Neuronal stem cell (in vitro differentiated cells): ENCODE measurements around the gene C7.

Source experiments
- DNase-seq: peaks from one replicate; pipeline ENCODE4 v3.0.0-alpha.2; 2013; ENCODE audit warnings: low spot score
- H2AFZ ChIP-seq: one replicate; pipeline ENCODE4 v1.6.1; 2013; ENCODE audit warnings: mild to moderate bottlenecking, low read length, inconsistent platforms
- H2AK5ac ChIP-seq: 2 replicates; pipeline ENCODE4 v1.6.1; 2013; ENCODE audit warnings: low read depth, mild to moderate bottlenecking, inconsistent platforms, low read length, moderate library complexity, mixed read lengths
- H2BK120ac ChIP-seq: 2 replicates; pipeline ENCODE4 v1.6.1; 2013; ENCODE audit warnings: low read depth, mild to moderate bottlenecking, inconsistent platforms, low read length, moderate library complexity, mixed read lengths
- H2BK12ac ChIP-seq: one replicate; pipeline ENCODE4 v1.6.1; 2013; ENCODE audit warnings: low read length, inconsistent platforms
- H2BK15ac ChIP-seq: 2 replicates; pipeline ENCODE4 v1.6.1; 2013; ENCODE audit warnings: mild to moderate bottlenecking, low read length, inconsistent platforms, mixed read lengths
- H2BK5ac ChIP-seq: one replicate; pipeline ENCODE4 v1.6.1; 2013; ENCODE audit warnings: inconsistent platforms, mild to moderate bottlenecking, low read length, moderate library complexity
- H3K14ac ChIP-seq: one replicate; pipeline ENCODE4 v1.6.1; 2013; ENCODE audit warnings: low read length, inconsistent platforms
- H3K18ac ChIP-seq: 2 replicates; pipeline ENCODE4 v1.6.1; 2013; ENCODE audit warnings: low read length, inconsistent platforms
- H3K23ac ChIP-seq: 2 replicates; pipeline ENCODE4 v1.6.1; 2013; ENCODE audit warnings: low read depth, mild to moderate bottlenecking, mixed read lengths, low read length, inconsistent platforms; ENCODE audit not compliant: poor library complexity
- H3K27ac ChIP-seq: replicated peaks from 3 replicates; pipeline ENCODE4 v1.5.1; 2013; ENCODE audit warnings: low read length, inconsistent platforms
- H3K27me3 ChIP-seq, 3 experiments: 2 replicates each; pipeline ENCODE4 v1.6.1; 2013; ENCODE audit warnings: low read length in 3 of 3, mild to moderate bottlenecking in 2 of 3, inconsistent platforms in 1 of 3, low read depth in 1 of 3, mixed read lengths in 1 of 3, moderate library complexity in 1 of 3; ENCODE audit not compliant: control insufficient read depth in 3 of 3, insufficient read depth in 3 of 3
- H3K36me3 ChIP-seq, 2 donors: replicated peaks in 1 of 2; 2 replicates each; pipeline ENCODE4 v1.6.1; 2013; ENCODE audit warnings: low read length in 2 of 2; ENCODE audit not compliant: control insufficient read depth in 2 of 2, insufficient read depth in 2 of 2
- H3K4ac ChIP-seq: 2 replicates; pipeline ENCODE4 v1.6.1; 2013; ENCODE audit warnings: inconsistent platforms, mild to moderate bottlenecking, low read length, moderate library complexity
- H3K4me1 ChIP-seq, 2 donors: 1 replicate in 1 of 2; 2 replicates in 1 of 2; pipeline ENCODE4 v1.6.1; 2013; ENCODE audit warnings: low read length in 2 of 2, low read depth in 1 of 2; ENCODE audit not compliant: control insufficient read depth in 2 of 2, insufficient read depth in 1 of 2
- H3K4me2 ChIP-seq: one replicate; pipeline ENCODE4 v1.6.1; 2013; ENCODE audit warnings: mild to moderate bottlenecking, low read length, inconsistent platforms; ENCODE audit not compliant: insufficient read depth, poor library complexity, severe bottlenecking
- H3K4me3 ChIP-seq, 2 donors: 2 replicates each; pipeline ENCODE4 v1.5.1; 2013; ENCODE audit warnings: low read length in 2 of 2, mild to moderate bottlenecking in 2 of 2, inconsistent platforms in 1 of 2, moderate library complexity in 1 of 2
- H3K79me1 ChIP-seq: one replicate; pipeline ENCODE4 v1.6.1; 2013; ENCODE audit warnings: low read depth, mild to moderate bottlenecking, inconsistent platforms, low read length, moderate library complexity
- H3K9ac ChIP-seq: one replicate; pipeline ENCODE4 v1.6.1; 2013; ENCODE audit warnings: mild to moderate bottlenecking, low read depth, low read length, inconsistent platforms; ENCODE audit not compliant: poor library complexity
- H3K9me3 ChIP-seq, 2 donors: replicated peaks in 1 of 2; 2 replicates each; pipeline versions ENCODE3 to v1.6.1; 2013; ENCODE audit warnings: low read length in 2 of 2, mild to moderate bottlenecking in 2 of 2, inconsistent platforms in 1 of 2, low read depth in 1 of 2, mixed read lengths in 1 of 2, moderate library complexity in 1 of 2; ENCODE audit not compliant: control insufficient read depth in 2 of 2, insufficient read depth in 1 of 2
- H4K8ac ChIP-seq: one replicate; pipeline ENCODE4 v1.6.1; 2013; ENCODE audit warnings: low read depth, mild to moderate bottlenecking, inconsistent platforms, low read length, moderate library complexity
- H4K91ac ChIP-seq: one replicate; pipeline ENCODE4 v1.6.1; 2013; ENCODE audit warnings: low read length, low read depth, mild to moderate bottlenecking, inconsistent platforms; ENCODE audit not compliant: poor library complexity
- WGBS, 2 donors: extraction: QIAGEN DNeasy Blood & Tissue Kit; methylation state at CpG; one replicate each; pipeline ENCODE4 v1.1.7; 2013; ENCODE audit warnings: missing lambda C conversion rate in 2 of 2, mixed read lengths in 1 of 2; ENCODE audit not compliant: insufficient read length in 2 of 2, insufficient replicate concordance in 1 of 2; ENCODE audit errors: extremely low coverage in 2 of 2; 5-methylcytosine and 5-hydroxymethylcytosine counted together

The C7 gene

GRCh38 chr5:40915341-40915926, 6.1 kb downstream of the C7 start:
- no peak overlapping the region for H2BK12ac ChIP-seq
- no peak overlapping the region for H3K4me2 ChIP-seq
- no peaks in the 10 kb centered on the region for H3K9me3 ChIP-seq
- no peak for DNase-seq
- no peak overlapping the region for H3K27ac ChIP-seq
- no peaks in the 10 kb centered on the region for H3K36me3 ChIP-seq
- H4K8ac ChIP-seq, result no peak overlapping the region
- H2AK5ac ChIP-seq, result no peak overlapping the region
- H2BK120ac ChIP-seq, result no peak overlapping the region
- no peak overlapping the region for H2AFZ ChIP-seq
- no peak overlapping the region for H3K9ac ChIP-seq
- H2BK15ac ChIP-seq, result no peak overlapping the region
- H4K91ac ChIP-seq, result no peak overlapping the region
- no peak overlapping the region for H3K4ac ChIP-seq
- no peaks in the 10 kb centered on the region for H3K27me3 ChIP-seq
- H3K4me1 ChIP-seq, result no peaks in the 10 kb centered on the region
- H3K14ac ChIP-seq, result no peak overlapping the region
- no CpG with 5 or more reads among the region's 3 CpGs for WGBS, 2 donors
- no peak overlapping the region for H2BK5ac ChIP-seq
- H3K23ac ChIP-seq, result no peak overlapping the region
- H3K18ac ChIP-seq, result no peak overlapping the region
- H3K4me3 ChIP-seq, result no peak overlapping the region
- H3K79me1 ChIP-seq, result no peaks in the 10 kb centered on the region

GRCh38 chr5:40916226-40916625, 6.9 kb downstream of the C7 start:
- Histone ChIP-seq H3K79me1 (no peaks in the 10 kb centered on the region), H3K9ac (no peak overlapping the region), H2BK12ac (no peak overlapping the region), H3K27ac (no peak overlapping the region), H4K8ac (no peak overlapping the region), H2BK15ac (no peak overlapping the region), H2AK5ac (no peak overlapping the region), H3K23ac (no peak overlapping the region), H3K18ac (no peak overlapping the region), H3K36me3 (no peaks in the 10 kb centered on the region), H3K14ac (no peak overlapping the region), H3K4me1 (no peaks in the 10 kb centered on the region), H3K4me3 (no peak overlapping the region), H2BK5ac (no peak overlapping the region), H3K4ac (no peak overlapping the region), H3K9me3 (no peaks in the 10 kb centered on the region), H4K91ac (no peak overlapping the region), H3K4me2 (no peak overlapping the region), H2AFZ (no peak overlapping the region), H2BK120ac (no peak overlapping the region), H3K27me3 (no peaks in the 10 kb centered on the region)
- no CpG with 5 or more reads among the region's 4 CpGs for WGBS, 2 donors
- DNase-seq, result no peak

GRCh38 chr5:40928886-40929448, 19.7 kb downstream of the C7 start:
- H3K9ac ChIP-seq, result no peak overlapping the region
- no peaks in the 10 kb centered on the region for H3K79me1 ChIP-seq
- peaks cover 0 to 3% of the 10 kb centered on the region in 2 donors for H3K9me3 ChIP-seq
- no peak overlapping the region for H3K23ac ChIP-seq
- DNase-seq, result no peak
- no peak overlapping the region for H2AFZ ChIP-seq
- no peak overlapping the region for H2BK5ac ChIP-seq
- no peak overlapping the region for H3K4ac ChIP-seq
- no peak overlapping the region for H4K91ac ChIP-seq
- H3K27ac ChIP-seq, result no peak overlapping the region
- no peak overlapping the region for H2AK5ac ChIP-seq
- no CpG with 5 or more reads among the region's 2 CpGs for WGBS, 2 donors
- H3K4me2 ChIP-seq, result no peak overlapping the region
- no peaks in the 10 kb centered on the region for H3K27me3 ChIP-seq
- no peak overlapping the region for H2BK120ac ChIP-seq
- H4K8ac ChIP-seq, result no peak overlapping the region
- no peaks in the 10 kb centered on the region for H3K36me3 ChIP-seq
- H2BK15ac ChIP-seq, result no peak overlapping the region
- H2BK12ac ChIP-seq, result no peak overlapping the region
- H3K4me1 ChIP-seq, result no peaks in the 10 kb centered on the region
- H3K4me3 ChIP-seq, result no peak overlapping the region
- no peak overlapping the region for H3K14ac ChIP-seq
- no peak overlapping the region for H3K18ac ChIP-seq

- Histone ChIP-seq H3K14ac (no peak overlapping the region), H2BK12ac (no peak overlapping the region), H3K4ac (no peak overlapping the region), H3K36me3 (no peaks in the 10 kb centered on the region), H2BK15ac (no peak overlapping the region), H3K79me1 (no peaks in the 10 kb centered on the region), H3K18ac (no peak overlapping the region), H4K8ac (no peak overlapping the region), H2AK5ac (no peak overlapping the region), H3K4me3 (no peak overlapping the region), H3K9me3 (no peaks in the 10 kb centered on the region), H2BK5ac (no peak overlapping the region), H3K4me2 (no peak overlapping the region), H3K27ac (no peak overlapping the region), H3K23ac (no peak overlapping the region), H2BK120ac (no peak overlapping the region), H2AFZ (no peak overlapping the region), H4K91ac (no peak overlapping the region), H3K27me3 (no peaks in the 10 kb centered on the region), H3K9ac (no peak overlapping the region), H3K4me1 (no peaks in the 10 kb centered on the region)
- no CpG with 5 or more reads among the region's 2 CpGs for WGBS, 2 donors
- no peak for DNase-seq
Observed at GRCh38 chr5:40932766-40933165, 23.5 kb downstream of the C7 start.
